Measurements from ENCODE around the gene GPR142. TPM values are rescaled to one million over a fixed set of nuclear protein-coding genes. Genes with fewer than 3 reads are reported as not detected.

GPR142 gene
- total RNA-seq, 1 experiment from 2014 or later = 0.33 TPM

DNA sequence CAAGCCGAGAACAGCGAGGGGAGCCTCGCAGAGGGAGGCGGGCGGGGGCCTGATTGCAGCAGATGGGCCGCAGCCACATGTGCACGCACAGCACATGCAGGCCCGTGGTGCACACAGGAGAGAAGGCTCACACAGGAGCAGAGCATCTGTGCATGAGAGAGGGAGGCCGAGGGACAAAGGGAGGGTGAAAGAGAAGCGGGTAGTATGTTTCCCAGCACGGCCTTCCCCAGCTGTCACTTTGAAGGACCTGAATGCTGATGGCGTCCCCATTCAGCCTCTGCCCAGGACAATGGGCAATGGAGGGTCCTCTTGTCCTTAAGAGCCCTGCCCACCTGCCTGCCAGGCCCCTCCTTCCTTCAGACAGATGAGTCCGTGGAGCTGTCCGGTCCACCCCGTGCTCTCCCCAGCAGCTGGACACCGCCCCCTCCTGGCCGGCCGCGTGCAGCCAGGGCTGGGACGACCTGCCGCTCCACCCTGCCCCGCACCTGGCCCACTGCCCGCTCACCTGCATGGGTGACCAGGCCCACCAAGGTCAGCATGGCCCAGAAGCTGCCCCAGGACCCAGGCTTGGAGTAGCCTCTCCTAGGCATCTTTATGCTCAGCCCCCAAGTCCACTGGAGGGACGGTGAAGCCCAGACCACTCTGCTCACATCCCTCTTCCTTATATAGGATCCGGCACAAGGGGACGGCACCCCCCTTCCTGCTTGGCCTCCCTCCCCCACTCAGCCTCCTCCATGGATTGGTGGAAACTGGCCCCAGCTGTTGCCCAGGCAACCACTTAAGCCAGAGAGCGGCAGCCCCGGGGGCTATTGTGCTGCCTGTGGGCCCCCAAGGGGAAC is 5.9 kb upstream of the GPR142 start, which contains the start of gene BTBD17:
Gene BTBD17, minus strand, starts transcription at position 639 of the 839 bp plus-strand sequence. Its CDS starts 49 bp downstream, at position 590.
- Histone ChIP-seq H2BK120ac (ENCODE audit: low read depth, low read length, poor library complexity, severe bottlenecking) (no peak within 1 kb of the TSS), H4K8ac (replicated peaks; ENCODE audit: insufficient read length, low read depth, low read length) (no peak within 1 kb of the TSS), H3K27me3 (ENCODE audit: insufficient read depth, low read length) (no peaks in the 10 kb centered on the region), H2BK15ac (ENCODE audit: low read depth, low read length) (no peak within 1 kb of the TSS), H3K14ac (ENCODE audit: insufficient read depth, low read length) (peak within 1 kb of the TSS; percentile 39), H3K79me1 (ENCODE audit: insufficient read depth, low read depth, low read length, poor library complexity, severe bottlenecking) (no peaks in the 10 kb centered on the region), H3K79me2 (ENCODE audit: insufficient read depth, low read length) (no peaks in the 10 kb centered on the region), H3K4ac (ENCODE audit: low read depth, low read length) (no peak within 1 kb of the TSS), H4K91ac (ENCODE audit: insufficient read length, low read depth, low read length) (no peak within 1 kb of the TSS), H2BK5ac (ENCODE audit: insufficient read length, low read length) (no peak within 1 kb of the TSS), H3T11ph (ENCODE audit: low read length) (no peak within 1 kb of the TSS), H3K18ac (ENCODE audit: insufficient read length, low read depth, low read length) (peak within 1 kb of the TSS; percentile 59), H3K23me2 (ENCODE audit: insufficient read length, low read depth, low read length, poor library complexity, severe bottlenecking) (peaks cover 3% of the 10 kb centered on the region), H3K56ac (ENCODE audit: insufficient read length, low read depth, low read length) (no peak within 1 kb of the TSS), H4K5ac (ENCODE audit: insufficient read length, low read depth, low read length) (no peak within 1 kb of the TSS), H2AK5ac (ENCODE audit: insufficient read length, low read length) (no peak within 1 kb of the TSS), H3K4me2 (ENCODE audit: insufficient read depth, insufficient read length, low read length) (peak within 1 kb of the TSS; percentile 11), H3K9me3 (ENCODE audit: control insufficient read depth, low read depth, low read length) (no peaks in the 10 kb centered on the region), H4K20me1 (ENCODE audit: control insufficient read depth, insufficient read depth, insufficient read length) (no peaks in the 10 kb centered on the region), H3K9ac (ENCODE audit: extremely low read depth, insufficient read length, low read length) (no peak within 1 kb of the TSS), H2AFZ (ENCODE audit: low read length) (no peak within 1 kb of the TSS), H3K27ac (ENCODE audit: insufficient read length, low read depth, low read length) (no peak within 1 kb of the TSS), H2BK12ac (ENCODE audit: insufficient read length, low read depth, low read length) (no peak within 1 kb of the TSS), H2BK20ac (ENCODE audit: low read depth, low read length, poor library complexity, severe bottlenecking) (no peak within 1 kb of the TSS), H3K4me1 (ENCODE audit: insufficient read depth, low read length) (peaks cover 2% of the 10 kb centered on the region; the same call in 1 of the 2 replicates), H3K23ac (ENCODE audit: insufficient read length, low read depth, low read length) (no peak within 1 kb of the TSS)
- H3K27ac Mint-ChIP-seq = peak within 1 kb of the TSS in 1 of 3 experiments; percentile 95; a peak in 3 of 7 replicates
- H3K36me3 Mint-ChIP-seq (ENCODE audit: insufficient read depth in 1 of 3, low read depth in 3 of 3) = peaks cover 0 to 9% (median 7%) of the 10 kb centered on the region in 3 experiments; a peak in 4 of 7 replicates
- WGBS (ENCODE audit: extremely low coverage, insufficient read length, low lambda C conversion rate) = no CpG with 5 or more reads among the region's 28 CpGs
- TF ChIP-seq, protein P1, sequence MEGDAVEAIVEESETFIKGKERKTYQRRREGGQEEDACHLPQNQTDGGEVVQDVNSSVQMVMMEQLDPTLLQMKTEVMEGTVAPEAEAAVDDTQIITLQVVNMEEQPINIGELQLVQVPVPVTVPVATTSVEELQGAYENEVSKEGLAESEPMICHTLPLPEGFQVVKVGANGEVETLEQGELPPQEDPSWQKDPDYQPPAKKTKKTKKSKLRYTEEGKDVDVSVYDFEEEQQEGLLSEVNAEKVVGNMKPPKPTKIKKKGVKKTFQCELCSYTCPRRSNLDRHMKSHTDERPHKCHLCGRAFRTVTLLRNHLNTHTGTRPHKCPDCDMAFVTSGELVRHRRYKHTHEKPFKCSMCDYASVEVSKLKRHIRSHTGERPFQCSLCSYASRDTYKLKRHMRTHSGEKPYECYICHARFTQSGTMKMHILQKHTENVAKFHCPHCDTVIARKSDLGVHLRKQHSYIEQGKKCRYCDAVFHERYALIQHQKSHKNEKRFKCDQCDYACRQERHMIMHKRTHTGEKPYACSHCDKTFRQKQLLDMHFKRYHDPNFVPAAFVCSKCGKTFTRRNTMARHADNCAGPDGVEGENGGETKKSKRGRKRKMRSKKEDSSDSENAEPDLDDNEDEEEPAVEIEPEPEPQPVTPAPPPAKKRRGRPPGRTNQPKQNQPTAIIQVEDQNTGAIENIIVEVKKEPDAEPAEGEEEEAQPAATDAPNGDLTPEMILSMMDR (conservative IDR thresholded peaks at IDR 0.05) = peak; percentile 94
- H3K4me3 Mint-ChIP-seq = peak within 1 kb of the TSS; percentile 33 to 81; a peak in 4 of 5 replicates
- peaks cover 64% of the 10 kb centered on the region for H3K27me3 Mint-ChIP-seq (ENCODE audit: low read depth)
- peaks cover 15 to 36% of the 10 kb centered on the region in 2 experiments for H3K4me1 Mint-ChIP-seq
- H3K9me3 Mint-ChIP-seq = no peaks in the 10 kb centered on the region; a peak in 1 of 5 replicates
- DNase-seq = peak; percentile 95
